Type B pancreatic cell (in vitro differentiated cells): ENCODE measurements around the gene MPP1. TPM values are rescaled to one million over a fixed set of nuclear protein-coding genes. Genes with fewer than 3 reads are reported as not detected.

Experiments
- DNase-seq: peaks from one replicate; pipeline ENCODE4 v3.0.0; 2021; ENCODE audit warnings: mixed read lengths; ENCODE audit not compliant: unreplicated experiment; ENCODE audit errors: extremely low spot score
- H3K27ac Mint-ChIP-seq: 2 replicates; pipeline ENCODE4 v1.8.0; 2021; ENCODE audit warnings: mild to moderate bottlenecking, mixed read lengths
- H3K27me3 Mint-ChIP-seq: 2 replicates; pipeline ENCODE4 v1.8.0; 2021; ENCODE audit warnings: mixed read lengths
- H3K36me3 Mint-ChIP-seq: 2 replicates; pipeline ENCODE4 v1.8.0; 2021; ENCODE audit warnings: mixed read lengths
- H3K4me1 Mint-ChIP-seq: one replicate; pipeline ENCODE4 v1.8.0; 2021; ENCODE audit warnings: mixed read lengths; ENCODE audit not compliant: unreplicated experiment
- H3K4me3 Mint-ChIP-seq: 2 replicates; pipeline ENCODE4 v1.8.0; 2021; ENCODE audit warnings: mild to moderate bottlenecking, mixed read lengths
- H3K9me3 Mint-ChIP-seq: 2 replicates; pipeline ENCODE4 v1.8.0; 2021; ENCODE audit warnings: mixed read lengths
- CTCF ChIP-seq: fragments of 200-600 bp; sonication (generic); conservative IDR thresholded peaks from 2 replicates; pipeline ENCODE4 v1.5.0; 2021; ENCODE audit warnings: antibody characterized with exemption, mild to moderate bottlenecking
- total RNA-seq: library from RNA; stranded (reverse); gene quantifications from 2 replicates; pipeline ENCODE4 v1.2.1, GENCODE V29; 2021; ENCODE audit warnings: low replicate concordance

MPP1 gene
- total RNA-seq, 1 donor from 2014 or later, result 13.8 TPM

DNA sequence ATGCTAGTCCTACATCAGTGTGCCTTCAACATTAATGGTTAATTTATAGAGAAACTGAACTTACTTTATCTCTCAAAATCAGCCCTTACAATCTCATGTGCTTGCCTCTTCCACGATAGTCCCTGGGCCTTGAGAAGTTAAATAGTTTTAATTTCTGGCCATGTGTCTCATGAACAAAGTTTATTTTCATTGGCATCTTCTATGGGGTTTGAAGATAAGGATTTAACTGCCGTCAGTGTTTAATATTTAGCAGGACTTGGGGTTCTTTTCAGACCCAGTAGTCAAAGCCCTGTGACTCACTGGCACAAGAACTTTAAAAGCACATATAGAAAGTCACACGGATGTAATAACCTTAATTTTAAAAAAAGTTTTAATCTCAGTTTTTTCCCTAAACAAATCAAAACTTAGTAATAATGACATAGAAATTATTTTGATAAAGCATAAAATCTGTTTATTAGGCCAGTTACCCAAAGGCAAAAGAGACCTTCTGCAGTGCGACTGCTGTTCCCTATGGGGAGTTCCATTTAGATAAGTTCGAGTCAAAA, 10.1 kb upstream of the MPP1 start:
- no peaks in the 10 kb centered on the region for H3K36me3 Mint-ChIP-seq

DNA sequence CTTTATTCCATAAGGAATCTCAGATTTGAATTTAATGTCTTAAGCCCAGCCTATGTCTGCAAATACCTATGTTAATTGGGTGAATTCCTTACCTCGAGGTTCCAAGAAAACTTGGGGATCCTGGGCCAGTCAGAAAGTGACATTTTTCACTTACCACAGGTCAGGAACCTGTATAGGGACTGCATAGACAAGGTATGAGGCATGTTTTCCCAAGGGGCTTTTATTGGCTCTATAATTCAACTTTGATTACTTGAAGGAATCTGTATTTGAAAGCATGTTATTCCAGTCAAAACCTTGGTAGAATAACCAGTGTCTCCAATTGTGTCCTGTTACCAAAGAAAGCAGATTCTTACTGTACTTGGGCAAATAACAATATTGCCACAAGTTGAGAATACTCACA, 8.5 kb upstream of the MPP1 start:
- Mint-ChIP-seq H3K27ac (no peak overlapping the region), H3K27me3 (peaks cover 5% of the 10 kb centered on the region), H3K4me1 (no peaks in the 10 kb centered on the region), H3K4me3 (no peak overlapping the region), H3K36me3 (no peaks in the 10 kb centered on the region), H3K9me3 (no peaks in the 10 kb centered on the region)
- no peak for DNase-seq
- TF ChIP-seq CTCF, result no peak

More for the DNA sequence above, 10.1 kb upstream of the MPP1 start:
- H3K27me3 Mint-ChIP-seq, result peaks cover 5% of the 10 kb centered on the region
- no peak for DNase-seq
- no peaks in the 10 kb centered on the region for H3K9me3 Mint-ChIP-seq
- H3K4me3 Mint-ChIP-seq, result no peak overlapping the region
- TF ChIP-seq CTCF, result no peak
- no peaks in the 10 kb centered on the region for H3K4me1 Mint-ChIP-seq
- H3K27ac Mint-ChIP-seq, result no peak overlapping the region

DNA sequence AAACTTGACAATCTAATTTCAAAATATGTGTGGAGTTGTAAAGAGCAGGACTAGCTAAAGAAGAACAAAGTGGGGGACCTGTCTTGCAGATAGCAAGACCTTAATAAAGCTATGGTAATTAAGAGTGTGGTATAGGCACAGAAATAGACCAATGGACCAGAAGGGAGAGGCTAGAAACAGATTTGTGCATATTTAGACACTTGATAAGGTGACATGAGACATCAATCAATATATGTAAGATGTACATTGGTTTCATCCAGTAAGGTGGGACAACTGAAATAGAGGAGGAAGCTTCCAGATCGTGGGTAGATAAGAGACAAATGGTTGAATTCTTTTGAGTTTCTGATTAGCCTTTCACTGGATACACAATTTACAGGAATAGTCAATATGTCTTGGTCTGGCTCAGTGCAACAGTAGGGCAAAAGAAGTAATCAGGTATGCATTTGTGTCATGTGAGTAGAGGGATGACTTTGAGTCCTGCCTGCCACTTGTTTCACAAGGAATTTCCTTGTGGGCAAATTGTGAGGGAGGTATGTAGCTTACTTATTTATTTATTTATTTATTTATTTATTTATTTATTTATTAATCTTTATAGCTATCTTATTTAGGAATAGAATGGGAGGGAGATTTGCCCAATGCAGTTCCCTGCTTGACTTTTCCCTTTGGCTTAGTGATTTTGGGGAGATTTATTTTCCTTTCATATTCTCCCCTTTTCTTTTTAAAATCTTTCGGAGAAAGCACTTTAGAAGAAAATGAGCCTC, 7.2 kb upstream of the MPP1 start:
- peaks cover 1% of the 10 kb centered on the region for H3K9me3 Mint-ChIP-seq
- H3K27ac Mint-ChIP-seq, result no peak overlapping the region
- TF ChIP-seq CTCF, result no peak
- H3K4me3 Mint-ChIP-seq, result no peak overlapping the region
- DNase-seq, result no peak
- H3K36me3 Mint-ChIP-seq, result no peaks in the 10 kb centered on the region
- H3K27me3 Mint-ChIP-seq, result peaks cover 5% of the 10 kb centered on the region
- no peaks in the 10 kb centered on the region for H3K4me1 Mint-ChIP-seq

GRCh38 chrX:154809939-154810665, 4.8 kb upstream of the MPP1 start:
- Mint-ChIP-seq H3K36me3 (no peaks in the 10 kb centered on the region), H3K27me3 (peaks cover 9% of the 10 kb centered on the region), H3K4me1 (no peaks in the 10 kb centered on the region), H3K4me3 (no peak overlapping the region), H3K9me3 (peaks cover 5% of the 10 kb centered on the region), H3K27ac (no peak overlapping the region)
- no peak for DNase-seq
- no peak for TF ChIP-seq CTCF

DNA sequence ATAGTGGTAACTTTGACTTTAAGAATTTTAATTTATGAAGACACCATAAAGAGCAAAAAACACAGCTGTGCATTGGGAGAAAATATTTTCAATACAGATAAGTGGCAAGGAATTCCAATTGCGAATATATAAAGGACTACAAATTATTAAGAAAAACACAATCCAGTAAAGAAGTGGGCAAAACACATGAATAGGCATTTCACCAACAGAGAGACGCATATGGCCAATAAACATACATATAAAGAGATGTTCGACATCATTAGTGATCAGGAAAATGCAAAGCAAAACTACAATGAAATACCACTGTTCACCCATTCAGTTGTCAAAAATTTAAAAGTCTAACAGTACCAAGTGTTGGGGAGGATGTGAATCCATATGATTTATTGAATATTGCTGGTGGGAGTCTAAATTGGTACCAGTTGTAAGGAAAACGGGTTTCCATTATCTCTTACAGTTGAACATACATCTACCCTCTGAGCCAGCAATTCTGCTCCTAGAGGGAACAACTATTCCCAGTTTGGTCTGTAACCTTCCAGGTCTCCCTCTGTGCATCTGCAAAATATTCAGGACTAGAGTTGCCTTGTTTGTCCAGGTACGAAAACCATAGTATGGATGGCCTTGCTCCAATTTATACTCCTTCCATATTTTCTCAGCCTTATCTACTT, 1.7 kb upstream of the MPP1 start:
- DNase-seq, result no peak
- Mint-ChIP-seq H3K36me3 (no peaks in the 10 kb centered on the region), H3K4me3 (no peak overlapping the region), H3K27ac (no peak overlapping the region), H3K27me3 (peaks cover 16% of the 10 kb centered on the region), H3K9me3 (peaks cover 5% of the 10 kb centered on the region), H3K4me1 (no peaks in the 10 kb centered on the region)
- no peak for TF ChIP-seq CTCF
